Neutrophil (primary cell): ENCODE measurements around the gene GSC2.

ENCODE experiments used
- H3K27ac ChIP-seq: fragments of 200-600 bp; sonication (generic); 2 replicates; pipeline ENCODE4 v1.5.1; 2016; ENCODE audit warnings: mild to moderate bottlenecking, moderate library complexity
- H3K27me3 ChIP-seq: fragments of 200-600 bp; sonication (generic); 2 replicates; pipeline ENCODE4 v1.6.0; 2016; ENCODE audit warnings: mild to moderate bottlenecking
- H3K36me3 ChIP-seq: fragments of 200-600 bp; sonication (generic); 2 replicates; pipeline ENCODE4 v1.5.1; 2017
- H3K4me1 ChIP-seq, 2 experiments: fragments of 200-600 bp in 1 of 2; sonication (generic) in 1 of 2; 1 replicate in 1 of 2; 2 replicates in 1 of 2; pipeline versions ENCODE4 v1.5.1 to v1.6.1; 2013 to 2016; ENCODE audit warnings: low read depth in 1 of 2, low read length in 1 of 2, mild to moderate bottlenecking in 1 of 2, moderate library complexity in 1 of 2; ENCODE audit not compliant: control insufficient read depth in 1 of 2, insufficient read depth in 1 of 2
- H3K4me3 ChIP-seq, 2 experiments: fragments of 200-600 bp in 1 of 2; sonication (generic) in 1 of 2; 1 replicate in 1 of 2; 2 replicates in 1 of 2; pipeline ENCODE4 v1.5.1; 2013 to 2016; ENCODE audit warnings: low read depth in 1 of 2, low read length in 1 of 2, mild to moderate bottlenecking in 1 of 2, moderate library complexity in 1 of 2
- H3K9me3 ChIP-seq: fragments of 200-600 bp; sonication (generic); 2 replicates; pipeline ENCODE4 v1.5.1; 2016
- TF ChIP-seq, protein P1 (sequence below): fragments of 200-600 bp; sonication (generic); IDR thresholded peaks from 2 replicates; pipeline ENCODE4 v1.5.1; 2016; ENCODE audit warnings: antibody characterized with exemption

The GSC2 gene

DNA sequence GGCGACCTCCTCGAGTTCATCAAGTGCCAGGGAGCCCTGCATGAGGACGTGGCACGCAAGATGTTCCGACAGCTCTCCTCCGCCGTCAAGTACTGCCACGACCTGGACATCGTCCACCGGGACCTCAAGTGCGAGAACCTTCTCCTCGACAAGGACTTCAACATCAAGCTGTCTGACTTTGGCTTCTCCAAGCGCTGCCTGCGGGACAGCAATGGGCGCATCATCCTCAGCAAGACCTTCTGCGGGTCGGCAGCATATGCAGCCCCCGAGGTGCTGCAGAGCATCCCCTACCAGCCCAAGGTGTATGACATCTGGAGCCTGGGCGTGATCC lies 18.4 kb downstream of the GSC2 start:
- H3K9me3 ChIP-seq: no peaks in the 10 kb centered on the region
- no peaks in the 10 kb centered on the region for H3K4me1 ChIP-seq
- TF ChIP-seq, protein P1, sequence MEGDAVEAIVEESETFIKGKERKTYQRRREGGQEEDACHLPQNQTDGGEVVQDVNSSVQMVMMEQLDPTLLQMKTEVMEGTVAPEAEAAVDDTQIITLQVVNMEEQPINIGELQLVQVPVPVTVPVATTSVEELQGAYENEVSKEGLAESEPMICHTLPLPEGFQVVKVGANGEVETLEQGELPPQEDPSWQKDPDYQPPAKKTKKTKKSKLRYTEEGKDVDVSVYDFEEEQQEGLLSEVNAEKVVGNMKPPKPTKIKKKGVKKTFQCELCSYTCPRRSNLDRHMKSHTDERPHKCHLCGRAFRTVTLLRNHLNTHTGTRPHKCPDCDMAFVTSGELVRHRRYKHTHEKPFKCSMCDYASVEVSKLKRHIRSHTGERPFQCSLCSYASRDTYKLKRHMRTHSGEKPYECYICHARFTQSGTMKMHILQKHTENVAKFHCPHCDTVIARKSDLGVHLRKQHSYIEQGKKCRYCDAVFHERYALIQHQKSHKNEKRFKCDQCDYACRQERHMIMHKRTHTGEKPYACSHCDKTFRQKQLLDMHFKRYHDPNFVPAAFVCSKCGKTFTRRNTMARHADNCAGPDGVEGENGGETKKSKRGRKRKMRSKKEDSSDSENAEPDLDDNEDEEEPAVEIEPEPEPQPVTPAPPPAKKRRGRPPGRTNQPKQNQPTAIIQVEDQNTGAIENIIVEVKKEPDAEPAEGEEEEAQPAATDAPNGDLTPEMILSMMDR: no peak
- no peaks in the 10 kb centered on the region for H3K27me3 ChIP-seq
- H3K4me3 ChIP-seq: no peak overlapping the region
- H3K36me3 ChIP-seq: peaks cover 61% of the 10 kb centered on the region
- H3K27ac ChIP-seq: no peak overlapping the region

DNA sequence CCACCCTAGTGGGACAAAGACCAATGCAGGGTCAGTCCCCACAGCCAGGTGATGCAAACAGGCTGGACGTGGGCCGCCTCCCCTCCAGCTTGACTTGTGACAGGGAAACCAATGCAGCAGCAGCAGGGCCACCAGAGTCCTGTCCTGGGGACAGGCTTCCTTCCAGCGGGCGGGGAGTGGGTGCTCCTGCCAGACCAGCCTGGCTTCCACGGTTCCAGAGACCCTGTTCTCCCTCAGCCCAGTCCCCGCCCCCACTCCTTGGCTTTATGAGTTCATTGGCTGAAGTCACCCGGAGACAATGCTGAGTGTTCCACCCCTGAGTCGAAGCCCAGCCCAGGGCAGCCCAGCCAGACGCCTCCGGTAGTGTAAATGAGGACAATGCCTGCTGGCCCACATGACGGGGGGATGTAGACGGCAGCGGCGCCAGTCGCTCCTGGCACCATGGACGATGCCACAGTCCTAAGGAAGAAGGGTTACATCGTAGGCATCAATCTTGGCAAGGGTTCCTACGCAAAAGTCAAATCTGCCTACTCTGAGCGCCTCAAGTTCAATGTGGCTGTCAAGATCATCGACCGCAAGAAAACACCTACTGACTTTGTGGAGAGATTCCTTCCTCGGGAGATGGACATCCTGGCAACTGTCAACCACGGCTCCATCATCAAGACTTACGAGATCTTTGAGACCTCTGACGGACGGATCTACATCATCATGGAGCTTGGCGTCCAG lies 19.0 kb downstream of the GSC2 start, which contains the start of gene TSSK2:
TSSK2 (plus strand) TSS at position 350 of the 726 bp plus-strand sequence; CDS start at position 442, 92 bp downstream.
- H3K36me3 ChIP-seq: peaks cover 55% of the 10 kb centered on the region
- H3K4me1 ChIP-seq: no peaks in the 10 kb centered on the region
- no peaks in the 10 kb centered on the region for H3K27me3 ChIP-seq
- no peaks in the 10 kb centered on the region for H3K9me3 ChIP-seq
- H3K27ac ChIP-seq: no peak within 1 kb of the TSS
- TF ChIP-seq, protein P1: no peak
- no peak within 1 kb of the TSS for H3K4me3 ChIP-seq

DNA sequence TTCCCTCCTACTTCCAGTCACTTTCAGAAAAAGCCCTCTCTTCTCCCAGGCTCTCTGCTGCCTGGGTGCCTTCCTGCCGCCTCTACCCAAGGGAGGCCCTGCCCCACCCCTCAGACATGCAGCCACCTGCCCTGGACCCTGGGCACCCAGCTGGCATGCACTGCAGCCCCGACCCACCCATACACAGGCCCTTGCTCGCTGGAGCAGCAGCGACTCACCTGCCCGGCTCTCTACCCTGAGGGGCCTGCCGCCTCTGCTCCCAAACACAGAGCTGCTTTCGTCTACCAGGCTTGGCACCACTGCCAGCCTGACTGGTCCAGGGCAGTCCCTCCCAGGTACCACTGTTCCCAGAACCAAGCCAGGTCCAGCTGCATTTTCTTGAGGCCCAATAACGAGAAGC lies 20.2 kb downstream of the GSC2 start:
- H3K9me3 ChIP-seq: no peaks in the 10 kb centered on the region
- H3K4me1 ChIP-seq: no peaks in the 10 kb centered on the region
- H3K36me3 ChIP-seq: peaks cover 43% of the 10 kb centered on the region
- TF ChIP-seq, protein P1: no peak
- H3K4me3 ChIP-seq: no peak overlapping the region
- H3K27me3 ChIP-seq: no peaks in the 10 kb centered on the region
- no peak overlapping the region for H3K27ac ChIP-seq

DNA sequence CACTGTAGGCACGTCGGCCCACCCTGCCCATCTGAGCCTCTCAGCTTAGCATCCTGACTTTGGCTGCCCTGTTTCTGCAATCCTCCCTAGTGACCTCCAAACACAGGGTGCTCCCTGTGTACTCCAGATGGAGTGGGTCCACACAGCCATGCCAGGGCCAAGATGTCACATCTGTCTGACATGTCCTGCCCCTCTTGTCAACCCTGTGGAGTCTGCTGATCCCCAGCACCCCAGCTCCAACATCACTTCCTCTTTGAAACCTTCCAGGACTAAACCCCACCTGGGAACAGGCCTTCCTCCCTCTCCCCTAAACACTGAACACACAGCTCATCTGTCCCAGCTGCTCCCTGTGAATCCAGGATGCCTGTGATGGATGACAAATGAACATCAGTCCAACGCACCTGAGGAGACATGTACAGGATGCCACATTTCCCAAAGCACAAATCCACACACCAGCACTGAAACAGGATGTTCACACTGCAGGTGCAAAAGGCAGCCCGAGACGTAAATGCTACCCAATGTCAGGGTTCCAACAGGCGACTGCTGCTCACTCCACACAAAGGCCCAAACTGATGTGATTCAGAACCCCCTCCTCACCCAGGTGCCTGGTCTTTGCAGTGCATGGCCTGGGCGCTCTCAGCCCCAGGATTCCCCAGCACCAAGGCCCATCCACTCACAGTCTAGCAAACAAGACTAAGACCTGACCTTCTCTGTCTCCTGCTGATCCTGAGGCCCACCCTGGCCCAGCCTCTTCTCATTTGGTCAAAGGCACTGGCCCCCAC lies 21.0 kb downstream of the GSC2 start:
- Histone ChIP-seq H3K4me3 (no peak overlapping the region), H3K4me1 (no peaks in the 10 kb centered on the region), H3K27ac (no peak overlapping the region), H3K27me3 (no peaks in the 10 kb centered on the region), H3K9me3 (no peaks in the 10 kb centered on the region), H3K36me3 (peaks cover 36% of the 10 kb centered on the region)
- TF ChIP-seq, protein P1: no peak

DNA sequence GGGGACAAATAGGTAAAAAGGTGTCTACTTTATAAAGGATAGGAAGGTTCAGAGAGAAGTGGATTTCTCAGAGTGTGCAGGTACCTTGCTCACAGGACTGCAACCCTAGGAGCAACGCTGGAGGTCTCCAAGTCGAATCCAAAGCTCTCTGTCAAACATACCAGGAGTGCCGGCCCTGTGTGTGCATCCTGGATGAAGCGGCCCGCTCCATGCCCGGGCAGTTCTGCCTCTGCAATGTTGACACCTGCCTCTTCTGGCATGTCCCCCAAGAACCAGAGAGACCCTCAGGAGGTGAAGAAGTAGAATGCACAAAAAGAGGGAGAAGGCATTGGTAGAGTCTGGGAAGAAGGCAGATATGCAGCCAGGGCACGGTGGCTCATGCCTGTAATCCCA lies 22.1 kb downstream of the GSC2 start:
- H3K36me3 ChIP-seq: peaks cover 24% of the 10 kb centered on the region
- TF ChIP-seq, protein P1: no peak
- peaks cover 2 to 3% of the 10 kb centered on the region in 2 experiments for H3K4me1 ChIP-seq
- H3K9me3 ChIP-seq: no peaks in the 10 kb centered on the region
- H3K4me3 ChIP-seq: no peak overlapping the region
- no peaks in the 10 kb centered on the region for H3K27me3 ChIP-seq
- no peak overlapping the region for H3K27ac ChIP-seq
